GM11168 (cell line): ENCODE measurements around the gene DNAJC5G.

ENCODE experiments used
- in situ Hi-C: fragments of 300-500 bp; cut with MboI; formaldehyde crosslinking; loops from one replicate; pipeline ENCODE4 v1.12.0; 2022; ENCODE audit warnings: low sequenced_read_pairs; ENCODE audit not compliant: unreplicated experiment

DNAJC5G gene

GRCh38 chr2:27275211-27276150 is at the start of gene DNAJC5G:
Gene DNAJC5G (plus strand): TSS chr2:27275433. CDS start chr2:27276729, 1,296 bp downstream.
- in situ Hi-C loops = no loop called here

GRCh38 chr2:27225526-27225925 is 49.7 kb upstream of the DNAJC5G start:
- in situ Hi-C loops = no loop called here

- in situ Hi-C loops = no loop called here
Measured at GRCh38 chr2:27227501-27227900, 47.7 kb upstream of the DNAJC5G start.

GRCh38 chr2:27231921-27232320 is 43.3 kb upstream of the DNAJC5G start:
- in situ Hi-C loops = no loop called here

- in situ Hi-C loops = no loop called here
Measured at GRCh38 chr2:27233341-27233740, 41.9 kb upstream of the DNAJC5G start.

- in situ Hi-C loops = no loop called here
Measured at GRCh38 chr2:27236136-27236535, 39.1 kb upstream of the DNAJC5G start.

- in situ Hi-C loops = no loop called here
Measured at GRCh38 chr2:27236626-27237025, 38.6 kb upstream of the DNAJC5G start.

- in situ Hi-C loops = no loop called here
Measured at GRCh38 chr2:27237341-27237945, 37.8 kb upstream of the DNAJC5G start.

- in situ Hi-C loops = no loop called here
Measured at GRCh38 chr2:27238976-27239375, 36.3 kb upstream of the DNAJC5G start.

GRCh38 chr2:27240406-27240805 is 34.8 kb upstream of the DNAJC5G start:
- in situ Hi-C loops = no loop called here

- in situ Hi-C loops = no loop called here
Measured at GRCh38 chr2:27241761-27242613, 33.2 kb upstream of the DNAJC5G start.

- in situ Hi-C loops = no loop called here
Measured at GRCh38 chr2:27242614-27242951, 32.6 kb upstream of the DNAJC5G start.

- in situ Hi-C loops = no loop called here
Measured at GRCh38 chr2:27243391-27244130, 31.7 kb upstream of the DNAJC5G start.

- in situ Hi-C loops = no loop called here
Measured at GRCh38 chr2:27245116-27245515, 30.1 kb upstream of the DNAJC5G start.

GRCh38 chr2:27245626-27246025 is 29.6 kb upstream of the DNAJC5G start:
- in situ Hi-C loops = no loop called here

- in situ Hi-C loops = no loop called here
Measured at GRCh38 chr2:27247893-27248292, 27.3 kb upstream of the DNAJC5G start.

- in situ Hi-C loops = no loop called here
Measured at GRCh38 chr2:27249159-27249890, 25.9 kb upstream of the DNAJC5G start.

- in situ Hi-C loops = no loop called here
Measured at GRCh38 chr2:27249891-27250651, 25.2 kb upstream of the DNAJC5G start.
